GM19193 (cell line): ENCODE measurements around the gene PAPPA2.

ENCODE experiments used
- POLR2A ChIP-seq: IDR thresholded peaks from 4 replicates; pipeline ENCODE4 v1.6.1; 2011; ENCODE audit not compliant: insufficient read depth, insufficient read length; ENCODE audit errors: extremely low read depth

The PAPPA2 gene

DNA sequence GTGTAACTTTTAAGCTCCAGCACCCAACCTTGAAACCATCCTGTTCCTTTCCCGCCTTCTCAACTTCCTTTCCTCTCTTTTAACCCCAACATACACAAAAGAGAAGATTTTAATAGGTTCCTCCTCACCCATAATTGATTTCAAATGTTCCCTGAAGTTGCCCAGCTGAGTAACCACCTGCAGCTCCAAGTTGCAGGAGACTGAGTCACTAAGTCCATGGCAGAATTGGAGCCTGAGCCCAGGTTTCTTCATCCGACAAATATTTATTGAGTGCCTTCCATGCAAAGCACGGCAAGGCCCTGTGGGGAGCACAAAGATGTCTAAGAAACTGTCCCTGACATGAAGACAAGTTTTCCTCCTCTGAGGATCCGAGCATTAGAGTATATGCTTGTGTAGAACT, 97.7 kb downstream of the PAPPA2 start:
- no peak for TF ChIP-seq POLR2A

DNA sequence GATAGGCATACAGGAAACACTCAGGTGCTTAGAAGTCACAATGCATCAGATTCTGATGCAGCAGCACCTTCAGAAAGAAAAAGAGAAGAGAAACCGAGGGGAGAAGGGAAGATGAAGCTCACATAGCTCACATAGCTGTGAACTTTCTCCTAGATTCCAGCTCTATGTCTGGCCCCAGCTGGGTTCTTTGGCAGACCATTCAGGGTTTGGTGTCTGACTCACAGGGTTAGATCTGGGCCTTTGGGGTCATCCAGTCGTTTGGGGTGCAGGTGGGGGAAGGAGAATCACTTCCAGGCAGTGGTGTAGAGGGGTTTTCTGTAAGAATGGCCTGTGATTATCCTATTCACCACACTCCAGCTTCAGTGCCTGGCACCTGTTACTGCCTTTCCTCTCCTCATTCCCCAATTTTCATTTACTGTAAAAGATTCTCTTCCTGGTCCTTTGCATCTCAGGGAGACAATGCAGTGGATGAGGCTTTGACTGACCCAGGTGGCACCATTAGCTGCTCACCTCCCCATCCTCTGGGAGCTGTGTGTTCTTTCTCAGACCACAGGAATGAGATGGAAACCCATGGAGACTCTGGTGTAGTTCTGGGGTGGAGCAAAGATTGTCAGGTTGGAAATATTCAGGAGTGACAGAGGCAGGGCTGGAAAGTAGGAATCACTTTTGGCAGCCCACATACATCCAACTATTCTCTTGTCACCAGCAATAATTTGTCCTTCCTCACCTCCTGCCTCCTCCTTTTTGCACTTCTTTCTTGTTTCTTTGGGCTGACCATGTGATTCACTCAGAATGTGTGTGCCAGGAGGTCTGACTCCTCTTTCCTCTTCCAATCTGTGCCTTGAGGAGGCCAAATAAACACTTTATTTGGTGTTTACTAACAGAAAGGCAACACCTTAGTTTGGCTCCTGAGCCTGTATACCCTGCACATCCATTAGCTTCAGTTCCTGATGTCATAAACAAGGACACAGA, 103.3 kb downstream of the PAPPA2 start:
- TF ChIP-seq POLR2A = no peak

DNA sequence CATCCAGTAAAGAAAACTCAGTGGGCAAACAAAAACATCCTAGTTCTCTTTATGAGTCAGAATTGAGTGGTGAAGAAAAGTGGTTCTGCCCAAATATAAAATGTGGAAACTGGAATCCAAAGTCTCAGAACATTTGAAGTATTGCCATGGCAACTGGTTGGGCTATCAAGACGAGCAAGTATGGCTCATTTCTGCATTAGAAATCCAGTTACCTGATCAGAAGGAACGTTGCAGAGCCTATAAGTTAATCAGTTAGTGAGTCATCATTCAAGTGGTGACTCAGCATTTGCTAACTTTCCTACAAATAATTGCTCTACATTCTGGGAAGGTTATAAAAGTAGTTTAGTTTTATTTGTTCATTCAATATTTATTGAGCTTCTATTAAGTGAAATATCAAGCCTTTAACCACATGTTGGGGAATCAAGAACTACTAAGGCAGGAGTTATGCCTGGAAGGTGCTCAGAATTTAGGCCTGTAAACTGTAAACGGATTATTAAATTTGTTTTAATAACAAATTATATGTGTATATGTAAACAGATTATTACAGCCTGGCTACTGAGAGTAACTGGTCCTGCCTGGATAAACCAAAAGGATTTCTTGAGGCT, 104.3 kb downstream of the PAPPA2 start:
- TF ChIP-seq POLR2A = no peak

DNA sequence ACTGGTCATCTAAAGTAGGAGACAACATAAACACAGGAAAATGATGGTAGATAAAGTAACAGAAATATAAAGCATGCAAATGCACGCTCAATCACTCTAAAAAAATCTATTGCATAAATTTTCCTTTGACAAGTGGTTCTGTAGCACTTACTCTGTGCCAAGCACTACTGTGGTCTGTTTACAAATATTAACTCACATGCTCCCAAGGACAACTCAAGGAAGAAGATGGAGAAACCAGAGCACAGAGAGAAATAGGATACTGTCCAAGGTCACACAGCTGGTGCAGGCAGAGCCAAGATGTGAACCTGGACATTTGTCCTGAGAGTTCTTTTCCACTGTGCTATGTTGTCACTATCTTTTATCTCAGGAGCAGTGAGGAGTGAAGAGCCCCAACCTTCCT, 105.2 kb downstream of the PAPPA2 start:
- no peak for TF ChIP-seq POLR2A

DNA sequence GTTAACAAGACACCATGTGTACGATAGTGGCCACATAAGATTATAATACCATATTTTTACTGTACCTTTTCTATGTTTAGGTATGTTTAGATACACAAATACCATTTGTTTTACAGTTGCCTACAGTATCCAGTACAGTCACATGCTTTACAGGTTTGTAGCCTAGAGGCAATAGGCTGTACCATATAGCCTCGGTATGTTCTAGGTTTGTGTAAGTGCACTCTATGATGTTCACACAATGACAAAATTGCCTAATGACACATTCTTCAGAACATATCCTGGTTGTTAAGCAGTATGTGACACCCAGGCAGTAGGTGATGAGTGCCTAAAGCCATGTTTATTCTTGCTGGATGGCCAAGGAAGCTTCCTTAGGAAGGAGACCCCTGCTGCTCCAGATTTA, 111.8 kb downstream of the PAPPA2 start:
- no peak for TF ChIP-seq POLR2A

DNA sequence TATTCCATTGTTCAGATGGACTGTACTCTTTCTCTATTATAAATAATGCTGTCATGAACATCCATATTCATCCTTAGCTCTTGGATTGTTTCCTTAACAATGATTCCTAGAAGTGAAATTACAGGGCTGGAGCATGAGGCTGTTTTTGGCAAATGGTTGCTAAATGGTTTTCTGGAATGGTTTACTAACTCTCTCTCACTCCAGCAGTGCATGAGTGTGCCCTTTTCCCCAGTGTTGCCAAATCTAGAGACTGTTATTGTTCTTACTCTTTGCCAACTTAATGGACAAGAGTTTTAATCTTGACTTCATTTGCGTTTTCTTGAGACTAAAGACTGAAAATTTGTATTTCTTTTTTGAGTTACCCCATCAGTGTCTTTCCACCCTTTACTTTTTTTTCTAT, 113.0 kb downstream of the PAPPA2 start:
- no peak for TF ChIP-seq POLR2A

DNA sequence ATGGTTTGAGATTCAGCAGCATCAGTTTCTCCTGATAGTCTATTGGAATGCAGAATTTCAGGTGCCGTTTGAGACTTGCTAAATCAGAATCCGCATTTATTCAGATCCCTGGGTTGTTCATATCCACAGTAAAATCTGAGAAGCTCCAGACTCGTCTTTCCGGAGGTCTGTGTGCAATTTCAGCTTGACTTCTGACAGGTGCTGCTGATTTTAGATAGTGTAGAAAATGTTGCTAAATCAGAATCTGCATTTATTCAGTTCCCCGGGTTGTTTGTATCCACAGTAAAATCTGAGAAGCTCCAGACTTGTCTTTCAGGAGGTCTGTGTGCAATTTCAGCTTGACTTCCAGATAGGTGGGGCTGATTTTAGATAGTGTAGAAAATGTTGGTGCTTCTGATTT, 113.7 kb downstream of the PAPPA2 start:
- TF ChIP-seq POLR2A = no peak

DNA sequence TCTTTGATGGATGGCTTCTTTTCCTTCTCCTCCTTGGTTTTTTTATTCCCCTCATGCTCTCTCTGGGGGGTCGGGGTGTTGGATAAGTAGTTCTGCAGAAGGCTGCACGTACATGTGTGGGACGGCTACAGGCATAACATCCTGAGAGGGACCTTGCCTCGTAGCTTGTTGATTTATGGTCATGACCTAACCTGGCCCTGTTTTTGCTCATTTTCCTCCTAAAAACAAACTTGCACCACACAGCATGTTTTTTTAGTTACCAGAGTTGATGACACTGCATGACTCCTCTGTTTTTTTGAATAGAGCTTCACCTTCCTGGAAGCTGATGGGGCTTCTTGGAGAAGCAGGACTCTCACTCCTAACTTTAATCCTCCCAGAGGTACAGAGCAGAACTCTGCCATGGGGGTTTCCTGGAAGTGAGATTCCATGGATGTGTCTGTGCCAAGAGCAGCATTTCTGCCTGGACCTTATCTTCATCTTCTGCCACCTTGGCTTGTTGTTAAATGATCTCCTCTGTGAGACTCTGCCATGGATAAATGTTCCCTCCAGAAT, 114.7 kb downstream of the PAPPA2 start:
- no peak for TF ChIP-seq POLR2A

DNA sequence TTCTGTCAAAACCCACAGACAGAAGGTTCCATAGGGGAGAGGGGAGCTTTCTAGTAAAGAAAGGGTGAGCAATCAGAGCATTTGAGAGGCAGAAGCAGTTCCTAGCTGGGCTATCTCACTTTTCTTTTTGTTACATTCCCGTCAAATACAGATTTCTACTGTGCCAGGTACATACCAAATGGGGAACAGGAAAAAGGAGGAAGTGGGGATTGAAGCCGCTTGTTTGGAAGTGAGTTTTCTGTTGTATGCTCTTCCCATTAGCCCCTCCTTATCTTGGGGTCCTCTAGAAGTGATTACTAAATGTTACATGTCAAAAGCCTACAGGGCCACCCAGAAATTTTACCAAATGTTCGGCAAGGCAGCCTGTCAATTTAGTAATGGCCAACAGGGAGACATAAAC, 116.1 kb downstream of the PAPPA2 start:
- TF ChIP-seq POLR2A = no peak

DNA sequence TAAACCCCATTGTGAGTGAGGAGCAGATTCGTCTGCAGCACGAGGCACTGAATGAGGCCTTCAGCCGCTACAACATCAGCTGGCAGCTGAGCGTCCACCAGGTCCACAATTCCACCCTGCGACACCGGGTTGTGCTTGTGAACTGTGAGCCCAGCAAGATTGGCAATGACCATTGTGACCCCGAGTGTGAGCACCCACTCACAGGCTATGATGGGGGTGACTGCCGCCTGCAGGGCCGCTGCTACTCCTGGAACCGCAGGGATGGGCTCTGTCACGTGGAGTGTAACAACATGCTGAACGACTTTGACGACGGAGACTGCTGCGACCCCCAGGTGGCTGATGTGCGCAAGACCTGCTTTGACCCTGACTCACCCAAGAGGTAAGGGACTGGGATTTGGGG, 132.2 kb downstream of the PAPPA2 start:
- TF ChIP-seq POLR2A = no peak

DNA sequence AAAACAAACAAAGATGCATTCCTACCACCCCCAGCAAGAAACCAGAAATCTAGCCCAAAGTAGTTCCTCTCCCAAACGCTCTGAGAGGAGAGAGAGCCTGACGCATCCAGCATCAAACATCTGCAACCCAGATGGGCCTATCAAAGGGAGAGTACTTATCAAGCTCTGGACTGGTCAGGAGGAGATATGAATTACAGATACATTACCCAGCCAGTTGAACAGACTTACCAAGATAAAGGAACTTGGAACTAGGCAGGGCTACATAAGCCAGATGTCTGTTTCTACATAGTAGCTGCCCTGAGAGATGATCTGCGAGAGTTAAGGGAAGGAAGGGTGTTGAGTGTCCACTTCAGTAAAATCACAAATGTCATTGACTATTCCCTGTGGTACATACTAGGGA, 138.4 kb downstream of the PAPPA2 start:
- TF ChIP-seq POLR2A = no peak

DNA sequence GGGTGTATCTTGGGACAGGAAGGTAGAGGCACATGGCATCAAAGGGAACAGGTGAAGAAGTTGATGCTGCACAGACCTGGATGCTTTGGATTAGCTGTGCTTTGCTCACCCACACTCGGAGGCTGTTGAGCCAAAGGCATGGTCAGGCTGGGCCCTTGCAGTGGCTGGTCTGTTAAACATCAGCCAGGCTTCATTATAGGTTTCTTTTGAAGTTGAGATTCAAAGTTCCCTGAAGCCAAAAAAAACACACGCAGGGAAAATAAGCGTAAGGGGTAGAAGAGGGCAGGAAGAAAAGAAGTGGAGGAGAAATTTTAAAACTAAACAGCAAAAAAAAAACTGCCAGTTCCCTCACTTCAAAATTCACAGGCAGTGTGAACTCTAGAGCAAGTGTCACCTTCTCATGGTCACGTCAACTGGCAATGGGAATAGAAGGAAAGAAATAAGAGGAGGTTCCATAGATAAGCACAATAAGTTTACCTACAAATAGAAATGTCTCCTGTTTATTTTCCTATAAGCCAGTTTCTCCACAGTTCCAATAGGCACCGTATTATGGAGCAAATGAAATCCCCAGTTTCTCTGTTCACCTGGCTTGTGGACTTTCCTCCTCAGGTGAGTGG, 139.5 kb downstream of the PAPPA2 start:
- no peak for TF ChIP-seq POLR2A

DNA sequence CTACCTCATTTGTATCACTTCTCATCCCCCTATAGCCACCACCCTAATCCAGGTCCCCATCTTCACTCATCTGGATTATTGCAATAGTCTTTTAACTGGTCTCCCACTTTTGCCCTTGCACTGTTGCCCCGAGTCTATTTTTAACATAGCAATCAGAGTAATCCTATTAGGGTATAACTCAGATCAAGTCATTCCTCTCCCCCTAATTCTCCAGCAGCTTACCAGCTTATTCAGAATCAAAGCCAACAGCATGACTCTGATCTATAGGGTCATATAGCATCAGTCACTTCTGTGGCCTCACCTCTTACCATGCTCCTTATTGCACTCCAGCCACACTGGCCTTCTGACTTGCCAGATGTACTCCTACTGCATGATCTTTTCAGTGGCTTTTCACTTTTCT, 140.7 kb downstream of the PAPPA2 start:
- TF ChIP-seq POLR2A = no peak

DNA sequence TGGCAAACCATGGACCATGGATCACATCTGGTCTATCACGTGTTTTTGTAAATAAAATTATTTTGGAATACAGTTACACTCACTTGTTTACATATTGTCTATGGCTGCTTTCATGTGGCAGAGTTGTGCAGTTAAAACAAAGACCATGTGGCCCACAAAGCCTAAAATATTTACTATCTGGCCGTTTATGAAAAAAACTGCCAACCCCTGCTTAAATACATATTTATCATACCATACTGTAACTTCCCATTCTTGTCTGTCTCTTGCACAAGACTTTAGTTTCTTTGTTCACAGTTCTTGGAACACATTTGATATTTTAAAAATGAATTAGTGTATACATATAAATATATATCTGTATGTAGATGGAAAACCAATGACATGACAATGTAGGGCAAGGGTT, 141.5 kb downstream of the PAPPA2 start:
- no peak for TF ChIP-seq POLR2A

DNA sequence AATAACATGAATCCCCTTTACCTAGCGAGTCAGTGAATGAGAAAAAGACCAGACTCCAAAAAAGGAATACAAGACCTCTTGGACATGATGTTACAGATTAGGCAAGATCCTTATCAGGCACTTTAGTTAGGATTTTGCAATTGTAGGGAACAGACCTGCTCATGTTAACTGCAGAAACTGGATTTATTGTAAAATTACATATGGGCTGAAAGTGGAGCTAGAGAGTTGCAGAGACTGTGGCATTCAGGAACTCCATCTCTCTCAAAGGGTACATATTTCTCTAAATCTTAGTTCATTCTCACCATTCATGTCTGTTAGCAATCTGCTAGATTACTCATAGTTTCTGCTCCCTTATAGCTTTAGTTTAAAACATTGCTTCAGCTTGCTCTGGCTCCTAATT, 142.2 kb downstream of the PAPPA2 start:
- no peak for TF ChIP-seq POLR2A
